PC-9 (cell line): ENCODE data around the gene ASPN. TPM values are rescaled to one million over a fixed set of nuclear protein-coding genes. Genes with fewer than 3 reads are reported as not detected.

ENCODE experiments used
- BruUV-seq: library from RNA; stranded (reverse); fragments of 400-500 nt; replicated peaks from 2 replicates; lab custom pipeline; 2021; lab: Mats Ljungman, UMichigan
- CTCF ChIA-PET: fragments of 300-600 bp; sonication (Branson Sonifier 250); formaldehyde crosslinking; loops from one replicate; lab custom pipeline; 2022; ENCODE audit warnings: antibody characterized with exemption; lab: Charles Lee
- POLR2A ChIA-PET: fragments of 300-600 bp; sonication (Branson Sonifier 250); formaldehyde crosslinking; loops from one replicate; lab custom pipeline; 2022; ENCODE audit warnings: antibody characterized with exemption; ENCODE audit not compliant: unreplicated experiment; lab: Charles Lee
- DNase-seq, 2 experiments: peaks; one replicate each; pipeline versions ENCODE4 v3.0.0 to v3.0.0-alpha.2; 2015 to 2022; ENCODE audit warnings: mixed read lengths in 1 of 2
- H2AFZ ChIP-seq: fragments of 200-600 bp; sonication (generic); 2 replicates; pipeline ENCODE4 v1.8.1; 2017; ENCODE audit warnings: antibody characterized with exemption
- H3F3A ChIP-seq: fragments of 200-600 bp; sonication (generic); 2 replicates; pipeline ENCODE4 v1.8.1; 2017; ENCODE audit warnings: antibody characterized with exemption, mild to moderate bottlenecking, low read depth; ENCODE audit not compliant: insufficient read depth
- H3K27ac ChIP-seq: fragments of 200-600 bp; sonication (generic); 2 replicates; pipeline ENCODE4 v1.6.1; 2016; ENCODE audit warnings: mixed run types
- H3K27me3 ChIP-seq: fragments of 200-600 bp; sonication (generic); 2 replicates; pipeline ENCODE4 v1.6.1; 2016; ENCODE audit warnings: low read depth, mixed run types; ENCODE audit not compliant: insufficient read depth
- H3K36me3 ChIP-seq: fragments of 200-600 bp; sonication (generic); 2 replicates; pipeline ENCODE4 v1.6.1; 2016; ENCODE audit warnings: low read depth, mixed run types
- H3K4me1 ChIP-seq: fragments of 200-600 bp; sonication (generic); replicated peaks from 2 replicates; pipeline ENCODE4 v1.6.1; 2016; ENCODE audit warnings: mixed run types; ENCODE audit not compliant: insufficient read depth
- H3K4me2 ChIP-seq: fragments of 200-600 bp; sonication (generic); 2 replicates; pipeline ENCODE4 v1.6.1; 2017; ENCODE audit warnings: mixed run types
- H3K4me3 ChIP-seq: fragments of 200-600 bp; sonication (generic); 2 replicates; pipeline ENCODE4 v1.6.1; 2016; ENCODE audit warnings: mixed run types
- H3K79me2 ChIP-seq: fragments of 200-600 bp; sonication (generic); 2 replicates; pipeline ENCODE4 v1.6.1; 2017; ENCODE audit warnings: low read depth, mixed run types
- H3K9me2 ChIP-seq: fragments of 200-600 bp; sonication (generic); 2 replicates; pipeline ENCODE4 v1.8.1; 2017; ENCODE audit warnings: mild to moderate bottlenecking; ENCODE audit not compliant: insufficient read depth
- H3K9me3 ChIP-seq: fragments of 200-600 bp; sonication (generic); 2 replicates; pipeline ENCODE4 v1.8.1; 2016; ENCODE audit warnings: low read depth; ENCODE audit not compliant: insufficient read depth
- H4K20me1 ChIP-seq: fragments of 200-600 bp; sonication (generic); 2 replicates; pipeline ENCODE4 v1.8.1; 2017; ENCODE audit not compliant: insufficient read depth
- CTCF ChIP-seq: fragments of 200-600 bp; sonication (generic); conservative IDR thresholded peaks from 2 replicates; pipeline ENCODE4 v1.6.1; 2017; ENCODE audit warnings: mixed run types, antibody characterized with exemption, mild to moderate bottlenecking, moderate library complexity
- EZH2 ChIP-seq: fragments of 200-600 bp; sonication (generic); IDR thresholded peaks from 2 replicates; pipeline ENCODE4 v1.8.0; 2017; ENCODE audit warnings: antibody characterized with exemption, low read depth
- intact Hi-C: fragments of 100-400 bp; cut with micrococcal nuclease; formaldehyde crosslinking; loops from one replicate; pipeline ENCODE4 v1.10.0; 2022; ENCODE audit not compliant: unreplicated experiment
- total RNA-seq: library from RNA; stranded (reverse); gene quantifications from 2 replicates; pipeline ENCODE4 v1.2.3, GENCODE V29; 2021

Gene ASPN
- total RNA-seq, 1 experiment from 2014 or later, result not detected

- peaks cover 27% of the 10 kb centered on the region for H3F3A ChIP-seq
- peak overlapping the region; percentile 99 for H3K27ac ChIP-seq
- no peak for DNase-seq
- no peak overlapping the region for H3K4me3 ChIP-seq
- peaks cover 34% of the 10 kb centered on the region for H3K4me1 ChIP-seq
- 0 out of 2 replicates have a peak overlapping the region, but pooled peaks have one; percentile 89 for H3K4me2 ChIP-seq
- no TSS peak for BruUV-seq
- H3K9me3 ChIP-seq, result no peaks in the 10 kb centered on the region
- no peaks in the 10 kb centered on the region for H3K79me2 ChIP-seq
- H3K9me2 ChIP-seq, result no peaks in the 10 kb centered on the region
- H4K20me1 ChIP-seq, result no peaks in the 10 kb centered on the region
- 0 out of 2 replicates have a peak overlapping the region, but pooled peaks have one; percentile 18 for H2AFZ ChIP-seq
- ChIA-PET POLR2A (no interaction called here), CTCF (no interaction called here)
- intact Hi-C loops, result no loop called here
- H3K36me3 ChIP-seq, result no peaks in the 10 kb centered on the region
- H3K27me3 ChIP-seq, result no peaks in the 10 kb centered on the region
- TF ChIP-seq EZH2 (no peak), CTCF (no peak)
Measured at GRCh38 chr9:92508018-92508820, 25.9 kb upstream of the ASPN start.

GRCh38 chr9:92507496-92507895 lies 25.2 kb upstream of the ASPN start:
- Histone ChIP-seq H3K36me3 (no peaks in the 10 kb centered on the region), H3K4me1 (peaks cover 34% of the 10 kb centered on the region), H3K9me3 (no peaks in the 10 kb centered on the region), H3K4me2 (peak overlapping the region; percentile 89), H3K4me3 (no peak overlapping the region), H3K27me3 (no peaks in the 10 kb centered on the region), H2AFZ (peak overlapping the region; percentile 30), H3F3A (peaks cover 27% of the 10 kb centered on the region), H4K20me1 (no peaks in the 10 kb centered on the region), H3K79me2 (no peaks in the 10 kb centered on the region), H3K27ac (peak overlapping the region; percentile 99), H3K9me2 (no peaks in the 10 kb centered on the region)
- DNase-seq, result no peak
- CTCF ChIA-PET, result no interaction called here
- BruUV-seq, result no TSS peak
- POLR2A ChIA-PET, result no interaction called here
- intact Hi-C loops, result loop anchor here (2.0 kb wide), 2 partner anchors 27 to 179 kb away; no protein-coding TSS in a partner anchor
- TF ChIP-seq CTCF (no peak), EZH2 (no peak)

- ChIA-PET CTCF (no interaction called here), POLR2A (interaction anchor here (0.6 kb wide), 1 partner anchor 25 kb away, joined by 3 read pairs; the partner anchor contains the start of gene ASPN)
- H3K4me2 ChIP-seq, result peak overlapping the region; percentile 89
- no peaks in the 10 kb centered on the region for H3K9me2 ChIP-seq
- TF ChIP-seq EZH2 (no peak), CTCF (no peak)
- TSS peak; percentile 87 for BruUV-seq
- peak overlapping the region; percentile 30 for H2AFZ ChIP-seq
- peaks cover 27% of the 10 kb centered on the region for H3F3A ChIP-seq
- H3K27me3 ChIP-seq, result no peaks in the 10 kb centered on the region
- no peaks in the 10 kb centered on the region for H3K36me3 ChIP-seq
- peak overlapping the region; percentile 99 for H3K27ac ChIP-seq
- H4K20me1 ChIP-seq, result no peaks in the 10 kb centered on the region
- intact Hi-C loops, result loop anchor here (2.0 kb wide), 2 partner anchors 26 to 178 kb away; no protein-coding TSS in a partner anchor
- no peaks in the 10 kb centered on the region for H3K79me2 ChIP-seq
- H3K4me1 ChIP-seq, result peaks cover 34% of the 10 kb centered on the region
- no peak for DNase-seq
- no peaks in the 10 kb centered on the region for H3K9me3 ChIP-seq
- no peak overlapping the region for H3K4me3 ChIP-seq
Measured at GRCh38 chr9:92507005-92507404, 24.7 kb upstream of the ASPN start.
